Neural progenitor cell (in vitro differentiated cells): ENCODE results near the gene KLHL17.

Source experiments
- CTCF ChIP-seq: fragments of 200-600 bp; sonication (generic); IDR thresholded peaks from 2 replicates; pipeline ENCODE4 v1.5.1; 2017; ENCODE audit warnings: antibody characterized with exemption, mild to moderate bottlenecking
- EZH2 ChIP-seq: fragments of 200-600 bp; sonication (generic); IDR thresholded peaks from 2 replicates; pipeline ENCODE4 v1.6.1; 2017; ENCODE audit warnings: antibody characterized with exemption, mild to moderate bottlenecking, moderate library complexity
- EZH2phosphoT487 ChIP-seq: fragments of 200-600 bp; sonication (generic); IDR thresholded peaks from 2 replicates; pipeline ENCODE4 v1.6.1; 2017; ENCODE audit warnings: antibody characterized with exemption

GRCh38 chr1:1006305-1007159 is 46.1 kb downstream of the KLHL17 start:
- TF ChIP-seq CTCF (no peak), EZH2 (no peak), EZH2phosphoT487 (no peak)
